ENCODE results near the gene TP73.

- TF ChIP-seq CTCF (IDR thresholded peaks at IDR 0.05; ENCODE audit: low read depth, low read length) (no peak), EZH2phosphoT487 (IDR thresholded peaks at IDR 0.05; ENCODE audit: low read depth) (no peak)
Measured at GRCh38 chr1:3740752-3741151, 88.4 kb downstream of the TP73 start.
